HG03025 (cell line): Measurements from ENCODE around the gene CHD1L.
A peak's percentile ranks its signal among the peaks of the same experiment; 100 is the strongest.
"Not testable (repeated sequence)": the region's sequence is repeated elsewhere in the genome, so short reads cannot be mapped to it uniquely, and the experiment has no call there.

Experiments
- ATAC-seq: cut with Tn5 transposase; IDR thresholded peaks from one replicate; pipeline ENCODE4 v1.9.1; 2021; ENCODE audit warnings: mild to moderate bottlenecking, moderate library complexity; ENCODE audit not compliant: unreplicated experiment, low FRiP score

Gene CHD1L

GRCh38 chr1:147242449-147243227 is at the start of gene CHD1L:
Gene CHD1L (plus strand): TSS chr1:147242684. CDS start chr1:147242704, 20 bp downstream.
- ATAC-seq: peak; percentile 88

GRCh38 chr1:147197324-147197723 is 45.2 kb upstream of the CHD1L start:
- ATAC-seq: not testable (repeated sequence)

GRCh38 chr1:147201276-147201675 is 41.2 kb upstream of the CHD1L start:
- ATAC-seq: no peak

GRCh38 chr1:147201786-147202185 is 40.7 kb upstream of the CHD1L start:
- ATAC-seq: no peak

GRCh38 chr1:147202576-147202975 is 39.9 kb upstream of the CHD1L start:
- ATAC-seq: no peak

GRCh38 chr1:147204080-147204479 is 38.4 kb upstream of the CHD1L start:
- no peak for ATAC-seq

GRCh38 chr1:147207192-147207591 is 35.3 kb upstream of the CHD1L start:
- ATAC-seq: no peak

- ATAC-seq: no peak
Observed at GRCh38 chr1:147208619-147209018, 33.9 kb upstream of the CHD1L start.

- ATAC-seq: no peak
Observed at GRCh38 chr1:147209825-147210821, 32.4 kb upstream of the CHD1L start.

GRCh38 chr1:147210987-147211386 is 31.5 kb upstream of the CHD1L start:
- no peak for ATAC-seq

- ATAC-seq: no peak
Observed at GRCh38 chr1:147211577-147211976, 30.9 kb upstream of the CHD1L start.

GRCh38 chr1:147213271-147213670 is 29.2 kb upstream of the CHD1L start:
- no peak for ATAC-seq

- ATAC-seq: no peak
Observed at GRCh38 chr1:147214325-147214724, 28.2 kb upstream of the CHD1L start.

GRCh38 chr1:147214842-147215539 is 27.5 kb upstream of the CHD1L start:
- ATAC-seq: no peak

GRCh38 chr1:147215540-147215916 is 27.0 kb upstream of the CHD1L start:
- no peak for ATAC-seq

GRCh38 chr1:147216124-147216523 is 26.4 kb upstream of the CHD1L start:
- no peak for ATAC-seq

GRCh38 chr1:147217141-147217540 is 25.3 kb upstream of the CHD1L start:
- ATAC-seq: no peak

GRCh38 chr1:147218606-147219005 is 23.9 kb upstream of the CHD1L start:
- no peak for ATAC-seq

GRCh38 chr1:147223740-147224615 is 18.5 kb upstream of the CHD1L start:
- ATAC-seq: no peak
